ENCODE measurements around the gene ATF2.
A peak's percentile ranks its signal among the peaks of the same experiment; 100 is the strongest.
"Not testable (repeated sequence)": the region's sequence is repeated elsewhere in the genome, so short reads cannot be mapped to it uniquely, and the experiment has no call there.

Gene ATF2

GRCh38 chr2:175084117-175084516, 83.9 kb downstream of the ATF2 start:
- not testable (repeated sequence) for DNase-seq (ENCODE audit: low spot score)

DNA sequence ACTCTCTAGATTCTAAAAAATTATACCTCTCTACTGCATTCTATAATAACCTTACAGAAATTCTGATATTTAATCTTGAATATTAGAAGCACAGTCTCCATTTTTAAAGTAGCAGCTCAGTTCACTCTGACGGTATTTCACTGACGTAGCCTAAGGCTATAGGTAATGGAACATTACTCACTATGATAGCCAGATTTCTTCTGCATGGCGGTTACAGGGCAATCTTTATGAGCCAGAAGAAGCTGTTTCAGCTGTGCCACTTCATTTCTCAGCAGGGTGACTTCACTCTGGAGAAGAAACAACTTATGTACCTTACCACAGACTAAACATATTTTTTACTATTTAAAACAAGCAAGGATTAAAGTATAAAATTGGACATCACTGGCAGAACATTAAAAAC, 87.5 kb downstream of the ATF2 start:
- no peak for DNase-seq (ENCODE audit: low spot score)

GRCh38 chr2:175076272-175076671, 91.7 kb downstream of the ATF2 start:
- DNase-seq (ENCODE audit: low spot score): no peak

DNA sequence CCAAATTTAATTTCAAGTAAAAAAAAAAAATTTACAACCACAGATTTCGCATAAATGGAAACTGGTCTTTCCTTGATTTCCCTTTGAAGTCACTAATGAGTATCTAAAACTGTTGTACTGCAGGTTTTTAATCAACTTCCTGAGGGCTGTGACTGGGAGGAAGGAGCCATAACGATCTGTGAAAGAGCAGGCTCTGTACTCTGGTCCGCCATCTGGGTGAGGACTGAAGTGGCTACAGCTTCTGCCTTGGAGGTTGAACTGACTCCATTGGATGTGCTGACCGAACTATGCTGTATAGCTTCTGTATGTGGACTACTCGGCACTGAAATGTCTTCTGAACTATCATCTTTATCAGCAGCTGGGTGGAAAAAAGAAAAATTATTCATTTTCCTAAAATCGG, 93.5 kb downstream of the ATF2 start:
- DNase-seq (ENCODE audit: low spot score): no peak

DNA sequence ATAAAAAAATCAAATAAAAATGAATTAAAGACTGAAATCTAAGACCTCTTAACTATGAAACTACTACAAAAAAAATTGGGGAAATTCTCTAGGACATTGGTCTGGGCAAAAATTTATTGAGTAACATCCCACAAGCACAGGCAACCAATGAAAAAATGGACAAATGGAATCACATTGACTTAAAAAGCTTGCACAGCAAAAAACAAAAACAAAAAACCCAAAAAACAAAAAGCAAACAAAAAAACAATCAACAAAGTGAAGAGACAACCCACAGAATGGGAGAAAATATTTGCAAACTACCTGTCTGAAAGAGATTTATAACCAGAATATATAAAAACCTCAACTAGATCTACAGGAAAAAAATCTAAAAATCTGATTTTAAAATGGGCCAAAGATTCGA, 99.5 kb downstream of the ATF2 start:
- DNase-seq (ENCODE audit: low spot score): no peak

GRCh38 chr2:175066411-175066810, 101.6 kb downstream of the ATF2 start:
- DNase-seq (ENCODE audit: low spot score): no peak

DNA sequence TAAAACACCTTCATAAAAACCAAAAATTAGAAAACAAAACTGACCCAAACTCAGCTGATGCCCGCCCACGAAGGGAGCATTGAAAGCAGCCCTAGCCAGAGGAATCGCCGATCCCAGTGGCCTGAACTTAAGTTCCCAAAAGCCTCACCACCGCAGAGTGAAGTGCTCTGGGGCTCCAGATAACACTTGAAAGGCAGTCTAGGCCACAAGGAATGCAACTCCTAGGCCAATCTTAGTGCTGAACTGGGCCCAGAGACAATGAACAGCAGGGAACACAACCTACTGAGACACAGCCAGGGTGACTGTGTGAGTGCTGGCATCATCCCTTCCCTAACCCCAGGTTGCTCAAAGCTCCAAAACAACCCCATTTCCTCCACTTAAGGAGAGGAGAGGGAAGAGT, 103.2 kb downstream of the ATF2 start:
- no peak for DNase-seq (ENCODE audit: low spot score)

DNA sequence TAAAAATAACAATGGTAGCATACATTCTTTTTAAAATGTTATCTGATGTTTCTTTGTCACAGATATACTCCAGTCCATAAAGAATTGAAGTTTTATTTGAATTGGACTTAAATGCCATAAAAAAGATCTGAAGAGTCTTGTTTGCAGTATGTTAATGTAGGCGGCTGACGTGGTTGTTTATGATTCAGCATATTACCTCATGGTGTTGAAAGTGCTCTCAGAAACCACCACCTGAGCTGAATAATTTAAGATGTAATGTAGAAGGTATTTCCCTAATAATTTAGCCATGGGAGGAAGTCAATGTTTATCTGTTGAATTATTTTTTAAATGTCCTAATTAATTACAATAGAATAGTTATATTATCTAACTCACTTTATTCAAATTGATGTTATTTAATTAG, 104.3 kb downstream of the ATF2 start:
- DNase-seq (ENCODE audit: low spot score): no peak

GRCh38 chr2:175062787-175063585, 105.0 kb downstream of the ATF2 start:
- no peak for DNase-seq (ENCODE audit: low spot score)

- DNase-seq (ENCODE audit: low spot score): no peak
These were observed 110.8 kb downstream of the ATF2 start for GRCh38 chr2:175057078-175057685.

GRCh38 chr2:175055993-175056392, 112.0 kb downstream of the ATF2 start:
- DNase-seq (ENCODE audit: low spot score): no peak

DNA sequence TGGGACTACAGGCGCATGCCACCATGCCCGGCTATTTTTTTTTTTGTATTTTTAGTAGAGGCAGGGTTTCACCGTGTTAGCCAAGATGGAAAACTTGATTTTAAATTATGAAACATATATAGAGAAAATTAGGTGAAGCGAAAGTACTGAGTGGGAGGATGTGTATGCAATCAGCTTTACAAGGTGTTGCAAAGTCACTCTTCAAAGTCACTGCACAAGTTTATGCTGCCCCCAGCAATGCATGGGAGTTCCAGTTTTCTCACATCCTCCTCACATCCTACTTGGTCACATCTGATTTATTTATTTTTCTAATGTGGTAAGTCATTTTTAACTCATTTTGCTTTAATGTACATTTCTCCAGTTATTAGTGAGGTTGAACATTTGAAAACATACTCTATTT, 113.7 kb downstream of the ATF2 start:
- no peak for DNase-seq (ENCODE audit: low spot score)

DNA sequence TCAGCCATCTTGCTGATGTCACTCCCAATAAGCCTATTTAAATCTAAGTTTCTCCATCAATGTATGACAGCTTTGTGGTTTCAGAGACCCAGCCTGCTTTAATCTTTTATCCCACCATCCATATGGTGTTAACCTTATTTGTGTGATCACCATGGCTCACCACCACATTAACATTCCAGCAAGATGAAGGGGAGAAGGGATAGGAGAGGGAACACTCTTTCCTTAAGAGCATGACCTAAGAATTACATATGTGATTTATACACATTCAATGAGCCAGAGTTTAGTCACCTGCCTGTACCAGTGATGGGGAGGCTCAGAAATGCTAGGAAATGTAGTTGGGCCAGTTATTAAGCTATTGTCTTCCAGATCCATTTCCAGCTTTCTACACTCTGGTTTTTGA, 118.3 kb downstream of the ATF2 start:
- no peak for DNase-seq (ENCODE audit: low spot score)

DNA sequence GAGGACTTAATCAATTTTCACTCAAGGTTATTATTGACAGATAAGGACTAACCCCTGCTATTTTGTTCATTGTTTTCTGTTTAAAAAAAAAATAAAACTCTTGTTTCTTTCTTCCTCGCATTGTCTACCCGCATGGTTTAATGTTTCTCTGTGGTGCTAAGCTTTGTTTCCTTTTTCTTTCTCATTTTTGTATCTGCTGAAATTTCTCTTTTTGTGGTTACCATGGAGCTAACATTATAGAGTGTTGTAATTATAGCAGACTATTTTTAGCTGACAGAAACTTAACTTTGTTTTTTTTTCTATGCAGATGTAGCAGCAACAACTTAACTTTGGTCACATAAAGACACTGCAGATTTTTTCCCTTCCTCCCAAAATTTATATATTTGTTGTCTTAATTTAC, 119.7 kb downstream of the ATF2 start:
- no peak for DNase-seq (ENCODE audit: low spot score)

GRCh38 chr2:175039490-175039889, 128.5 kb downstream of the ATF2 start:
- DNase-seq (ENCODE audit: low spot score): no peak

DNA sequence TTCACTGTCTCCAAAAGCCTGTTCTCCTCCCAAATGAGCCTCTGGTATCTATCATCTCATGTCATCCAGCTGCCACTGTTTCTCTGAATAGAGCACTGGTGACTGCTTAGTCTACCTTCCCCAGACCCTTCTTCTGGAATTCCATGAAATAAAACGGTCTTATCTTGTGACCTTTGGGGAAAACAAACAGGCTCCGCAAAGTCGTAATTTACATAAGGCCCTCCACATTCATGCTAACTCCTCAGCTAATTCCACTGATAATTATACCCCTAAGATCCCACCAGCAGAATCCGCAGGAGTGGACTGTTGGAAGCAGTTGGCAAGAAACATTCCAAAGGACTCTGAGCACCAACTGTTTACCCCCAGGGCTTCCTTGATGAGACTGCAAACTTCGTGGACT, 129.0 kb downstream of the ATF2 start:
- DNase-seq (ENCODE audit: low spot score): no peak

GRCh38 chr2:175037941-175038340, 130.1 kb downstream of the ATF2 start:
- DNase-seq (ENCODE audit: low spot score): no peak

GRCh38 chr2:175036582-175037018, 131.4 kb downstream of the ATF2 start:
- no peak for DNase-seq (ENCODE audit: low spot score)

GRCh38 chr2:175035806-175036205, 132.2 kb downstream of the ATF2 start:
- DNase-seq (ENCODE audit: low spot score): no peak

GRCh38 chr2:175034716-175035115, 133.3 kb downstream of the ATF2 start:
- DNase-seq (ENCODE audit: low spot score): no peak

GRCh38 chr2:175030380-175031271, 137.4 kb downstream of the ATF2 start:
- peak; percentile 33 for DNase-seq (ENCODE audit: low spot score)

GRCh38 chr2:175027755-175028154, 140.2 kb downstream of the ATF2 start:
- no peak for DNase-seq (ENCODE audit: low spot score)

GRCh38 chr2:175026385-175026784, 141.6 kb downstream of the ATF2 start:
- no peak for DNase-seq (ENCODE audit: low spot score)
